ENCODE results near the gene KATNAL2. TPM values are rescaled to one million over a fixed set of nuclear protein-coding genes. Genes with fewer than 3 reads are reported as not detected.

Gene KATNAL2
- total and polyA plus RNA-seq, 12 donors, result 0.74 to 6.1 (median 2.2) TPM

DNA sequence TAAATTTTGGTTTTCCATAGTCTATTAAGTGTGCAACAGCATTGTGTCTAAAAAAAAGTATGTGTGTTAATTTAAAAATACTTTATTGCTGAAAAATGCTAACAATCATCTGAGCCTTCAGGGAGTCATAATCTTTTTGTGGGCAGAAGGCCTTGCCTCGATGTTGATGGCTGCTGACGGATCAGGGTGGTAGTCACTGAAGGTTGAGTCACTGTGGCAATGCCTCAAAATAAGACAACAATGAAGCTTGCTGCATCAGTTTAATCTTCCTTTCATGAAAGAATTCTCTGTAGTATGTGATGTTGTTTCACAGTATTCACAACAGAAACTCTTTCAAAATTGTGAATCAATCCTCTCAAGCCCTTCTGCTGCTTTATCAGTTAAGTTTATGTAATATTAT is 201.6 kb downstream of the KATNAL2 start:
- Histone ChIP-seq H3K36me3 (peaks cover 0 to 65% (median 13%) of the 10 kb centered on the region in 9 donors), H3K9me3 (no peaks in the 10 kb centered on the region), H3K27ac (no peak overlapping the region), H3K4me3 (no peak overlapping the region), H3K4me1 (no peaks in the 10 kb centered on the region), H3K27me3 (no peaks in the 10 kb centered on the region)
- ATAC-seq, result no peak
- TF ChIP-seq, protein P1, sequence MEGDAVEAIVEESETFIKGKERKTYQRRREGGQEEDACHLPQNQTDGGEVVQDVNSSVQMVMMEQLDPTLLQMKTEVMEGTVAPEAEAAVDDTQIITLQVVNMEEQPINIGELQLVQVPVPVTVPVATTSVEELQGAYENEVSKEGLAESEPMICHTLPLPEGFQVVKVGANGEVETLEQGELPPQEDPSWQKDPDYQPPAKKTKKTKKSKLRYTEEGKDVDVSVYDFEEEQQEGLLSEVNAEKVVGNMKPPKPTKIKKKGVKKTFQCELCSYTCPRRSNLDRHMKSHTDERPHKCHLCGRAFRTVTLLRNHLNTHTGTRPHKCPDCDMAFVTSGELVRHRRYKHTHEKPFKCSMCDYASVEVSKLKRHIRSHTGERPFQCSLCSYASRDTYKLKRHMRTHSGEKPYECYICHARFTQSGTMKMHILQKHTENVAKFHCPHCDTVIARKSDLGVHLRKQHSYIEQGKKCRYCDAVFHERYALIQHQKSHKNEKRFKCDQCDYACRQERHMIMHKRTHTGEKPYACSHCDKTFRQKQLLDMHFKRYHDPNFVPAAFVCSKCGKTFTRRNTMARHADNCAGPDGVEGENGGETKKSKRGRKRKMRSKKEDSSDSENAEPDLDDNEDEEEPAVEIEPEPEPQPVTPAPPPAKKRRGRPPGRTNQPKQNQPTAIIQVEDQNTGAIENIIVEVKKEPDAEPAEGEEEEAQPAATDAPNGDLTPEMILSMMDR (IDR thresholded peaks at IDR 0.05), result no peak
- intact Hi-C loops (cut with DNase I), result no loop called here
- DNase-seq, result no peak
- WGBS, 2 donors, result 91 to 100% methylated on average over 2 of the region's 2 CpGs

DNA sequence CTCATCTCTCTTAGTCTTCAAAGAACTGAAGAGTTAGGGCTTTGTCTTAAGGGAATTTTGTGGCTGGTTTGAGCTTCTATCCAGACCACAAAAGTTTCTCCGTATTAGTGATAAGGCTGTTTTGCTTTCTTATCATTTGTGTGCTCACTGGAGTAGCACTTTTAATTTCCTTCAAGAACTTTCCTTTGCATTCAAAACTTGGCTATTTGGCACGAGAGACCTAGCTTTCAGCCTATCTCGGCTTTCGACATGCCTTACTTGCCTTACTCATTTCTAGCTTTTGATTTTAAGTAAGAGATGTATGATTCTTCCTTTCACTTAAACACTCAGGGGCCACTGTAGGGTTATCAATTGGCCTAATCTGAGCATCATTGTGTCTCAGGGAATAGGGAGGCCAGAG is 203.0 kb downstream of the KATNAL2 start:
- ATAC-seq, result no peak
- Histone ChIP-seq H3K4me3 (no peak overlapping the region), H3K36me3 (peaks cover 0 to 63% (median 0%) of the 10 kb centered on the region in 9 donors), H3K9me3 (no peaks in the 10 kb centered on the region), H3K27me3 (no peaks in the 10 kb centered on the region), H3K27ac (no peak overlapping the region), H3K4me1 (no peaks in the 10 kb centered on the region)
- intact Hi-C loops (cut with DNase I), result no loop called here
- WGBS, 2 donors, result 79 to 85% methylated on average over 4 of the region's 4 CpGs
- TF ChIP-seq, protein P1 (IDR thresholded peaks at IDR 0.05), result no peak
- DNase-seq, result no peak

DNA sequence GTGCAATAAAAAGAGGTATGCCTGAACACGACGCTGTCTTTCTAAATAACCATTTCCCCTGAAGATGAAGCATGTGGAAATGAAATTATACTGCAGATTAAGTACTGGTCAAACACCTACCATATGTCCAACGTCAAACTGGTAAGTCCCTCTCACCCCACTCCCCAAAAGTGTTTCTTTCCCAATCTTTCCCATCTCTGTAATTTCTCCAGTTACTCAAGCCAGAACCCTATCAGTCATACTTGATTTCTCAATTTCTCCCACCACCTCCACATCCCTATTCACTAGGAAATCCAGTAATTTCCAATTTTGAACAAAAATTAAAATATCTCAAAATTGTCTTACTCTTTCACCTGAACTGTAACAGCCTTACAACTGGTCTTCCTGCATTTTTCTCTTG is 203.7 kb downstream of the KATNAL2 start:
- Histone ChIP-seq H3K9me3 (no peaks in the 10 kb centered on the region), H3K4me3 (no peak overlapping the region), H3K27me3 (no peaks in the 10 kb centered on the region), H3K36me3 (peaks cover 0 to 63% (median 0%) of the 10 kb centered on the region in 9 donors), H3K27ac (no peak overlapping the region), H3K4me1 (no peaks in the 10 kb centered on the region)
- DNase-seq, result no peak
- ATAC-seq, result no peak
- TF ChIP-seq, protein P1 (IDR thresholded peaks at IDR 0.05), result no peak
- intact Hi-C loops (cut with DNase I), result no loop called here
- WGBS, 2 donors, result 96 to 98% methylated on average over 3 of the region's 3 CpGs

DNA sequence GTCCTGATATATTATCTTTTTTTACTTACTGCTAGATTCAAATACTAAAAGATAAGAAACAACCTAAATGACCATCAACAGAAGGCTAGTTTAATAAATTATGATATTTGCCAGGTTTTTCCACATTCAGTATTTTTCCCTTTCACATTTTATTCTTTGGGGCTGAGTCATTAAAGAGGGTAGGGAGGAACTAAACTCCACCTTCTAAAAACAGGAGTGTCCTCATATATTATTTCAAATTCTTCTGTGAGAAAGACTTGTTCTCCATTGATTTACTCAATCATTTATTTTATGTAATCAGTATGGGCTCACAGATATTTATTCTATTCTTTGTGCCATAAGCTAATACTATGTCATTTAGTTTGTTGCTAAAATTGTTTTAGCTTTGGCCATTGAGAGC is 223.9 kb downstream of the KATNAL2 start:
- Histone ChIP-seq H3K27ac (no peak overlapping the region), H3K36me3 (peaks cover 0 to 10% (median 0%) of the 10 kb centered on the region in 9 donors), H3K27me3 (no peaks in the 10 kb centered on the region), H3K9me3 (no peaks in the 10 kb centered on the region), H3K4me1 (peaks cover 0 to 26% (median 14%) of the 10 kb centered on the region in 9 donors), H3K4me3 (no peak overlapping the region)
- intact Hi-C loops (cut with DNase I), result no loop called here
- TF ChIP-seq, protein P1 (IDR thresholded peaks at IDR 0.05), result no peak
- ATAC-seq, result no peak
- DNase-seq, result no peak

Measured in heart right ventricle (tissue), 16 donors.